Glutamatergic neuron (in vitro differentiated cells): ENCODE measurements around the gene OMD. TPM values are rescaled to one million over a fixed set of nuclear protein-coding genes. Genes with fewer than 3 reads are reported as not detected.

Source experiments
- DNase-seq: peaks from one replicate; pipeline ENCODE4 v3.0.0; 2022
- H3K27ac Mint-ChIP-seq: one replicate; pipeline ENCODE4 v1.8.0; 2020; ENCODE audit warnings: mild to moderate bottlenecking, mixed read lengths, inconsistent platforms; ENCODE audit not compliant: unreplicated experiment
- H3K27me3 Mint-ChIP-seq: one replicate; pipeline ENCODE4 v1.8.0; 2020; ENCODE audit warnings: mild to moderate bottlenecking, moderate library complexity, mixed read lengths, inconsistent platforms; ENCODE audit not compliant: unreplicated experiment
- H3K36me3 Mint-ChIP-seq: one replicate; pipeline ENCODE4 v1.8.0; 2020; ENCODE audit warnings: mild to moderate bottlenecking, mixed read lengths, inconsistent platforms; ENCODE audit not compliant: unreplicated experiment
- H3K4me1 Mint-ChIP-seq: one replicate; pipeline ENCODE4 v1.8.0; 2020; ENCODE audit warnings: mild to moderate bottlenecking, low read depth, mixed read lengths, inconsistent platforms; ENCODE audit not compliant: unreplicated experiment
- H3K4me3 Mint-ChIP-seq: one replicate; pipeline ENCODE4 v1.8.0; 2020; ENCODE audit warnings: mild to moderate bottlenecking, mixed read lengths, inconsistent platforms; ENCODE audit not compliant: unreplicated experiment
- H3K9me3 Mint-ChIP-seq: one replicate; pipeline ENCODE4 v1.8.0; 2020; ENCODE audit warnings: mild to moderate bottlenecking, moderate library complexity, mixed read lengths, inconsistent platforms; ENCODE audit not compliant: unreplicated experiment
- total RNA-seq: library from RNA; stranded (reverse); fragmentation: NEBNext Ultra II Directional; extraction: Animal tissue kit (Norgen Biotek cat#: 25700); gene quantifications from one replicate; pipeline ENCODE4 v1.2.1, GENCODE V29; 2021; ENCODE audit not compliant: unreplicated experiment
- TF ChIP-seq, protein P1 (sequence below): fragments of 200-600 bp; sonication (generic); IDR thresholded peaks from one replicate; pipeline ENCODE4 v1.5.0; 2021; ENCODE audit not compliant: partially characterized antibody, unreplicated experiment

OMD gene
- total RNA-seq, 1 donor from 2014 or later, result not detected

GRCh38 chr9:92397853-92398252 is 26.4 kb downstream of the OMD start:
- DNase-seq, result no peak

DNA sequence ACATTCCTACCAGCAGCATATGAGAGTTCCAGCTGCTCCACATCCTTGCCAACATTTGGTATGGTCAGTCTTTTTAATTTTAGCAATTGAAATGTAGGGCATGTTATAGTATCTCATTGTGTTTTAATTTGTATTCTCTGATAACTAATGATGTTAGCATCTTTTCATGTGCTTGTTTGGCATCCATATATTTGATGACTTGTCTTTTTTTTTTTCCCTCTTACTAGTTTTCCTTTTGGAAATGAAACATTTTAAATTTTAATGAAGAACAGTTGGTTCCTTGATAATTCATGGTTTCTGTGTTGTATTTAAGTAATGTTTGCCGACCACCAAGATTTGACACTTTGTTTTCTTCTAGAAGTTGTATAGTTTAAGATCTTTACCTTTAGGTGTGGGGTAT is 28.7 kb downstream of the OMD start:
- Mint-ChIP-seq H3K4me3 (no peak overlapping the region), H3K27me3 (no peaks in the 10 kb centered on the region), H3K27ac (no peak overlapping the region), H3K36me3 (no peaks in the 10 kb centered on the region), H3K9me3 (peaks cover 1% of the 10 kb centered on the region), H3K4me1 (no peaks in the 10 kb centered on the region)
- no peak for DNase-seq
- TF ChIP-seq, protein P1, sequence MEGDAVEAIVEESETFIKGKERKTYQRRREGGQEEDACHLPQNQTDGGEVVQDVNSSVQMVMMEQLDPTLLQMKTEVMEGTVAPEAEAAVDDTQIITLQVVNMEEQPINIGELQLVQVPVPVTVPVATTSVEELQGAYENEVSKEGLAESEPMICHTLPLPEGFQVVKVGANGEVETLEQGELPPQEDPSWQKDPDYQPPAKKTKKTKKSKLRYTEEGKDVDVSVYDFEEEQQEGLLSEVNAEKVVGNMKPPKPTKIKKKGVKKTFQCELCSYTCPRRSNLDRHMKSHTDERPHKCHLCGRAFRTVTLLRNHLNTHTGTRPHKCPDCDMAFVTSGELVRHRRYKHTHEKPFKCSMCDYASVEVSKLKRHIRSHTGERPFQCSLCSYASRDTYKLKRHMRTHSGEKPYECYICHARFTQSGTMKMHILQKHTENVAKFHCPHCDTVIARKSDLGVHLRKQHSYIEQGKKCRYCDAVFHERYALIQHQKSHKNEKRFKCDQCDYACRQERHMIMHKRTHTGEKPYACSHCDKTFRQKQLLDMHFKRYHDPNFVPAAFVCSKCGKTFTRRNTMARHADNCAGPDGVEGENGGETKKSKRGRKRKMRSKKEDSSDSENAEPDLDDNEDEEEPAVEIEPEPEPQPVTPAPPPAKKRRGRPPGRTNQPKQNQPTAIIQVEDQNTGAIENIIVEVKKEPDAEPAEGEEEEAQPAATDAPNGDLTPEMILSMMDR, result no peak

More at GRCh38 chr9:92397853-92398252, 26.4 kb downstream of the OMD start:
- Mint-ChIP-seq H3K9me3 (peaks cover 1% of the 10 kb centered on the region), H3K27me3 (no peaks in the 10 kb centered on the region), H3K4me3 (no peak overlapping the region), H3K4me1 (no peaks in the 10 kb centered on the region), H3K36me3 (no peaks in the 10 kb centered on the region), H3K27ac (no peak overlapping the region)
- TF ChIP-seq, protein P1, result no peak

GRCh38 chr9:92393686-92394085 is 30.6 kb downstream of the OMD start:
- TF ChIP-seq, protein P1, result no peak
- DNase-seq, result no peak
- Mint-ChIP-seq H3K36me3 (no peaks in the 10 kb centered on the region), H3K27ac (no peak overlapping the region), H3K4me1 (no peaks in the 10 kb centered on the region), H3K27me3 (no peaks in the 10 kb centered on the region), H3K9me3 (no peaks in the 10 kb centered on the region), H3K4me3 (no peak overlapping the region)

GRCh38 chr9:92392690-92393089 is 31.6 kb downstream of the OMD start:
- Mint-ChIP-seq H3K4me3 (no peak overlapping the region), H3K27ac (no peak overlapping the region)
- DNase-seq, result no peak

DNA sequence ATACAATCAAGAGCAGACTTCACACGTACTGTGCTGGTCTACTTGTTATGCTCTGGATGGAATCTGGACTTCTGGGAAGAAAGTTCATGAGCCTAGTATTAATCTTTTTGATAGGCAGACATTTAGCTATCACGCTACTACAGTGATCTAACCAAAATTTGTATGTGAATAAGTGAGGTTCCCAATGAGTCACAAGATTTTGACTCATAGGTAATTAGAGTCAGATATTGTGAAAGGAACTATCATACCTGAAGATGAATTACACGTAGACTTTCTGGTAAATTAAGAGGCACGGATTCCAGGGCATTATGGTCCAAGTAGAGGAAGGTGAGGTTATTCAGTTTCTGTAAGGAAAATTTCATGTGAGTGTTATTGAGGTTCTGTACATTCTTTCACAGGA is 38.3 kb downstream of the OMD start:
- Mint-ChIP-seq H3K27ac (no peak overlapping the region), H3K4me1 (no peaks in the 10 kb centered on the region), H3K27me3 (no peaks in the 10 kb centered on the region), H3K9me3 (no peaks in the 10 kb centered on the region), H3K4me3 (no peak overlapping the region), H3K36me3 (no peaks in the 10 kb centered on the region)
- DNase-seq, result no peak
- TF ChIP-seq, protein P1, result no peak

More at GRCh38 chr9:92392690-92393089, 31.6 kb downstream of the OMD start:
- TF ChIP-seq, protein P1, result no peak
- no peaks in the 10 kb centered on the region for H3K4me1 Mint-ChIP-seq
- H3K36me3 Mint-ChIP-seq, result no peaks in the 10 kb centered on the region
- no peaks in the 10 kb centered on the region for H3K27me3 Mint-ChIP-seq
- H3K9me3 Mint-ChIP-seq, result no peaks in the 10 kb centered on the region
